ENCODE results near the gene FAM83D.

FAM83D gene

GRCh38 chr20:38896009-38896594 is 30.1 kb upstream of the FAM83D start:
- no peak for DNase-seq (ENCODE audit: low read depth)
- H3K4me3 ChIP-seq (ENCODE audit: low read length): no peak overlapping the region
- TF ChIP-seq, protein P1, sequence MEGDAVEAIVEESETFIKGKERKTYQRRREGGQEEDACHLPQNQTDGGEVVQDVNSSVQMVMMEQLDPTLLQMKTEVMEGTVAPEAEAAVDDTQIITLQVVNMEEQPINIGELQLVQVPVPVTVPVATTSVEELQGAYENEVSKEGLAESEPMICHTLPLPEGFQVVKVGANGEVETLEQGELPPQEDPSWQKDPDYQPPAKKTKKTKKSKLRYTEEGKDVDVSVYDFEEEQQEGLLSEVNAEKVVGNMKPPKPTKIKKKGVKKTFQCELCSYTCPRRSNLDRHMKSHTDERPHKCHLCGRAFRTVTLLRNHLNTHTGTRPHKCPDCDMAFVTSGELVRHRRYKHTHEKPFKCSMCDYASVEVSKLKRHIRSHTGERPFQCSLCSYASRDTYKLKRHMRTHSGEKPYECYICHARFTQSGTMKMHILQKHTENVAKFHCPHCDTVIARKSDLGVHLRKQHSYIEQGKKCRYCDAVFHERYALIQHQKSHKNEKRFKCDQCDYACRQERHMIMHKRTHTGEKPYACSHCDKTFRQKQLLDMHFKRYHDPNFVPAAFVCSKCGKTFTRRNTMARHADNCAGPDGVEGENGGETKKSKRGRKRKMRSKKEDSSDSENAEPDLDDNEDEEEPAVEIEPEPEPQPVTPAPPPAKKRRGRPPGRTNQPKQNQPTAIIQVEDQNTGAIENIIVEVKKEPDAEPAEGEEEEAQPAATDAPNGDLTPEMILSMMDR (IDR thresholded peaks at IDR 0.05; ENCODE audit: insufficient read depth, low read depth, low read length, missing control alignments): no peak

DNA sequence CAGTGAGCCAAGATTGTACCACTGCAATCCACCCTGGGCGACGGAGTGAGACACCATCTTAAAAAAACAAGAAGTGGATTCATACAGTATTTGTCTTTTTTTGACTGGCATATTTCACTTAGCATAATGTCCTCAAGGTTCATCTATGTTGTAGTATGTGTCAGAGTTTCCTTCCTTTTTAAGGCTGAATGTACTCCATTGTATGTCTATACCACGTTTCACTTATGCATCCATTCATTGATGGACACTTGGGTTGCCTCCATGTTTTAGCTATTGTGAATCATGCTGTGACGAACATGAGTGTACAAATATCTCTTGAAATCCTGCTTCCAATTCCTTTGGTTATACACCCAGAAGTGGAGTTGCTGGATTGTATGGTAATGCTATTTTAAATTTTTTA is 28.9 kb upstream of the FAM83D start:
- H3K4me3 ChIP-seq (ENCODE audit: low read length): no peak overlapping the region
- TF ChIP-seq, protein P1 (IDR thresholded peaks at IDR 0.05; ENCODE audit: insufficient read depth, low read depth, low read length, missing control alignments): no peak
- no peak for DNase-seq (ENCODE audit: low read depth)

GRCh38 chr20:38900606-38901005 is 25.6 kb upstream of the FAM83D start:
- H3K4me3 ChIP-seq (ENCODE audit: low read length): no peak overlapping the region
- TF ChIP-seq, protein P1 (IDR thresholded peaks at IDR 0.05; ENCODE audit: insufficient read depth, low read depth, low read length, missing control alignments): no peak
- DNase-seq (ENCODE audit: low read depth): no peak

DNA sequence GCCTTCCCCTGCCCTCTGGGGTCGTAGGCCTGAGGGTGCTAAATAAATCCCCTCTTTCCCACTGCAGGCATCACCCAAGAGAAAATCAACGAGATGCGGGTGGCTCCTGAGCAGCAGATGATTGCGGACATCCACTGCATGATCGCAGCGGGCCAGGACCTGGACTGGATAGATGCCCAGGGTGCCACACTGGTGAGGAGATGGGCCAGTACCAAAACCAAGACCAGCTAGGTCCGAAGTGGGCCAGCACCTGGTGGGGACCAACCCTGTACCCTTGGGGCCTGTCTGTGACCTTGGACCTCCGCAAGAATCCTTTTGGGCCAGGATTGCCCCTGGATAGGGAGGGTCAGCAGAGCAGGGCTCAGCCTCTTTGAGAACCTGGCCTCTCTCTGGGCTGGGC is 23.6 kb upstream of the FAM83D start:
- TF ChIP-seq, protein P1 (IDR thresholded peaks at IDR 0.05; ENCODE audit: insufficient read depth, low read depth, low read length, missing control alignments): no peak
- DNase-seq (ENCODE audit: low read depth): no peak
- H3K4me3 ChIP-seq (ENCODE audit: low read length): no peak overlapping the region

GRCh38 chr20:38903335-38903734 is 22.9 kb upstream of the FAM83D start:
- no peak for DNase-seq (ENCODE audit: low read depth)

GRCh38 chr20:38905375-38905774 is 20.8 kb upstream of the FAM83D start:
- DNase-seq (ENCODE audit: low read depth): no peak
- TF ChIP-seq, protein P1 (IDR thresholded peaks at IDR 0.05; ENCODE audit: insufficient read depth, low read depth, low read length, missing control alignments): no peak
- H3K4me3 ChIP-seq (ENCODE audit: low read length): no peak overlapping the region

More at GRCh38 chr20:38903335-38903734, 22.9 kb upstream of the FAM83D start:
- no peak overlapping the region for H3K4me3 ChIP-seq (ENCODE audit: low read length)
- TF ChIP-seq, protein P1 (IDR thresholded peaks at IDR 0.05; ENCODE audit: insufficient read depth, low read depth, low read length, missing control alignments): no peak
